HepG2 (cell line): ENCODE results near the gene SLFN14. TPM values are rescaled to one million over a fixed set of nuclear protein-coding genes. Genes with fewer than 3 reads are reported as not detected.

Experiments
- KIAA2018 ChIP-seq: sonication (generic); formaldehyde crosslinking; IDR thresholded peaks from 2 replicates; pipeline ENCODE4 v1.5.0; 2020; ENCODE audit warnings: mild to moderate bottlenecking, missing genetic modification reagents, borderline replicate concordance
- ZNF354B ChIP-seq: sonication (generic); formaldehyde crosslinking; IDR thresholded peaks from 2 replicates; pipeline ENCODE4 v1.8.0; 2022; ENCODE audit warnings: mild to moderate bottlenecking, missing genetic modification reagents
- ZNF432 ChIP-seq: sonication (generic); formaldehyde crosslinking; IDR thresholded peaks from 2 replicates; pipeline ENCODE4 v1.5.0; 2020; ENCODE audit warnings: missing genetic modification reagents, mild to moderate bottlenecking, borderline replicate concordance
- ZNF496 ChIP-seq: sonication (generic); formaldehyde crosslinking; IDR thresholded peaks from 2 replicates; pipeline ENCODE4 v1.8.1; 2023; ENCODE audit warnings: mild to moderate bottlenecking, moderate library complexity, missing genetic modification reagents; ENCODE audit not compliant: insufficient replicate concordance
- ZNF512B ChIP-seq: sonication (generic); formaldehyde crosslinking; IDR thresholded peaks from 2 replicates; pipeline ENCODE4 v1.5.1; 2020; ENCODE audit warnings: missing genetic modification reagents, mild to moderate bottlenecking, borderline replicate concordance
- ZNF781 ChIP-seq: sonication (generic); formaldehyde crosslinking; IDR thresholded peaks from 2 replicates; pipeline ENCODE4 v1.5.1; 2020; ENCODE audit warnings: borderline replicate concordance, mild to moderate bottlenecking, missing genetic modification reagents; ENCODE audit errors: not compliant biosample characterization
- polyA plus RNA-seq, 8 experiments: library from polyadenylated mRNA; depleted of rRNA in 3 of 8; stranded (reverse) in 7 of 8; unstranded in 1 of 8; fragments of >200 nt; fragmentation: Illumina TruSeq in 4 of 8; extraction: Trizol in 4 of 8; gene quantifications; 2 replicates each; pipeline versions ENCODE4 v1.2.1 to v1.2.3, GENCODE V29; 2011 to 2016; ENCODE audit warnings: low read depth in 4 of 8, missing spikeins in 1 of 8, mixed read lengths in 1 of 8; ENCODE audit not compliant: insufficient read depth in 1 of 8
- total RNA-seq, 5 experiments: library from RNA; depleted of rRNA; stranded (reverse); fragments of >200 nt; fragmentation: Illumina TruSeq; extraction: Trizol; gene quantifications; 2 replicates each; pipeline ENCODE4 v1.2.3, GENCODE V29; 2016; ENCODE audit warnings: low read depth in 1 of 5
- TF ChIP-seq, protein P1 (sequence below): sonication (generic); formaldehyde crosslinking; IDR thresholded peaks from 2 replicates; pipeline ENCODE4 v1.4.0; 2020; ENCODE audit warnings: mild to moderate bottlenecking, missing genetic modification reagents

Gene SLFN14
- total and polyA plus RNA-seq, 2 of the 13 experiments (the other 11 are each of a cell fraction or from before 2014, with no cell fraction given): not detected

DNA sequence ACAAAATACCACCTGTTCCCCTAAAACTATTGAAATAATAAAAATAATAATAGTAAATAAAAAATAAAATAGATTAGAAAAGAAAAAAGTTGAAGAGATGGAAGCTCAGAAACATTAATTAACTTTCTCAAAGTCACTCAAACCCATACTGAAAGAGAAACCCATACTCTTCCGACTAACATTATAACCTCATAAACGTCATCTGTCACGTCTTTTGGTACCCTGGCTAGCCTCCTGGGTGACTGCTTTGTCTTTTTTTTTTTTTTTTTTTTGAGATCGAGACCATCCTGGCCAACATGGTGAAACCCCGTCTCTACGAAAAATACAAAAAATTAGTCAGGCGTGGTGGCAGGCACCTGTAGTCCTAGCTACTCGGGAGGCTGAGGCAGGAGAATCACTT is 30.8 kb downstream of the SLFN14 start (continued):
- TF ChIP-seq, protein P1, sequence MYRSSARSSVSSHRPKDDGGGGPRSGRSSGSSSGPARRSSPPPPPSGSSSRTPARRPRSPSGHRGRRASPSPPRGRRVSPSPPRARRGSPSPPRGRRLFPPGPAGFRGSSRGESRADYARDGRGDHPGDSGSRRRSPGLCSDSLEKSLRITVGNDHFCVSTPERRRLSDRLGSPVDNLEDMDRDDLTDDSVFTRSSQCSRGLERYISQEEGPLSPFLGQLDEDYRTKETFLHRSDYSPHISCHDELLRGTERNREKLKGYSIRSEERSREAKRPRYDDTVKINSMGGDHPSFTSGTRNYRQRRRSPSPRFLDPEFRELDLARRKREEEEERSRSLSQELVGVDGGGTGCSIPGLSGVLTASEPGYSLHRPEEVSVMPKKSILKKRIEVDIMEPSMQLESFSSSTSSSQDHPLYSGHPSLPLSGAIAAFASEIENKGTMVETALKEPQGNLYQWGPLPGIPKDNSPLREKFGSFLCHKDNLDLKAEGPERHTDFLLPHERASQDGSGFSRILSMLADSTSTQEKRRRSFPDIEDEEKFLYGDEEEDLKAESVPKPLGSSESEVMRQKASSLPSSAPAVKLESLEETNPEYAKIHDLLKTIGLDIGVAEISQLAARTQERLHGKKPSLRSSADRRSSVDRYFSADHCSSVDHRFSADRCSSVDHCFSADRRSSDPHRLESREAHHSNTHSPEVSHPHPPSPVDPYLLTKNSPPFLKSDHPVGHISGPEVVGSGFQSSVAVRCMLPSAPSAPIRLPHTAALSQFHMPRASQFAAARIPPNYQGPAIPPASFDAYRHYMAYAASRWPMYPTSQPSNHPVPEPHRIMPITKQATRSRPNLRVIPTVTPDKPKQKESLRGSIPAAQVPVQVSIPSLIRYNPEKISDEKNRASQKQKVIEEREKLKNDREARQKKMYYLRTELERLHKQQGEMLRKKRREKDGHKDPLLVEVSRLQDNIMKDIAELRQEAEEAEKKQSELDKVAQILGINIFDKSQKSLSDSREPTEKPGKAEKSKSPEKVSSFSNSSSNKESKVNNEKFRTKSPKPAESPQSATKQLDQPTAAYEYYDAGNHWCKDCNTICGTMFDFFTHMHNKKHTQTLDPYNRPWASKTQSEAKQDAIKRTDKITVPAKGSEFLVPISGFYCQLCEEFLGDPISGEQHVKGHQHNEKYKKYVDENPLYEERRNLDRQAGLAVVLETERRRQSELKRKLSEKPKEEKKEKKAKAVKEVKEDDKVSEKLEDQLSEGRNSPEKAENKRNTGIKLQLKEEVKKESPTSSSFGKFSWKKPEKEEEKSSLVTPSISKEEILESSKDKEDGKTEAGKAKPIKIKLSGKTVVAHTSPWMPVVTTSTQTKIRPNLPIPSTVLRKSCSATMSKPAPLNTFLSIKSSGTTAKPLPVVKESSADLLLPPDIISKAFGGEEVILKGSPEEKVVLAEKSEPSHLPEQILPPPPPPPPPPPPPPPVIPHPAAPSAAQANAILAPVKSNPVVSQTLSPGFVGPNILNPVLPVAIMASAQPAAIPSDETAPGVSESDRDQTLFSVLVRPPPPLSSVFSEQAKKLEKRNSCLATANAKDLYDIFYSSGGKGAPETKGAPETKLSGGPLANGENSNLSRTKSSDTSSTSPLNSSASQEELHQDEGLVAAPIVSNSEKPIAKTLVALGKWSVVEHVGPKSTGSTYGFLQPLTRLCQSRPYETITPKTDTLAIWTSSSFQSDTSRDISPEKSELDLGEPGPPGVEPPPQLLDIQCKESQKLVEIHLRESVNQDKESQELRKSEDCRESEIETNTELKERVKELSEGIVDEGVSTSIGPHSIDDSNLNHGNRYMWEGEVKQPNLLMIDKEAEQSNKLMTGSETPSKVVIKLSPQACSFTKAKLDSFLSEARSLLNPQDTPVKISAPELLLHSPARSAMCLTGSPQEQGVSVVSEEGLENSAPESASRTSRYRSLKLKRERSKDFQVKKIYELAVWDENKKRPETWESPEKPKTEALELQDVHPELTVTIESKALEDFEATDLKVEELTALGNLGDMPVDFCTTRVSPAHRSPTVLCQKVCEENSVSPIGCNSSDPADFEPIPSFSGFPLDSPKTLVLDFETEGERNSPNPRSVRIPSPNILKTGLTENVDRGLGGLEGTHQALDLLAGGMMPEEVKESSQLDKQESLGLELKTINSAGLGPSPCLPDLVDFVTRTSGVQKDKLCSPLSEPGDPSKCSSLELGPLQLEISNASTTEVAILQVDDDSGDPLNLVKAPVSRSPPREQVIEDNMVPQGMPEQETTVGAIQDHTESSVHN (CRISPR knock-in tag): no peak
- TF ChIP-seq ZNF432 (CRISPR knock-in tag) (no peak), ZNF354B (CRISPR knock-in tag) (no peak), ZNF512B (CRISPR knock-in tag) (no peak), ZNF781 (CRISPR knock-in tag) (no peak), ZNF496 (CRISPR knock-in tag) (no peak), KIAA2018 (CRISPR knock-in tag) (no peak)
